Gastrocnemius medialis (tissue), 4 donors: ENCODE measurements around the gene ADAM22. TPM values are rescaled to one million over a fixed set of nuclear protein-coding genes. Genes with fewer than 3 reads are reported as not detected.

Source experiments
- ATAC-seq, 2 donors: fragments of 150-250 bp; one replicate each; pipeline ENCODE4 v1.9.1; 2016
- DNase-seq, 2 donors: peaks; one replicate each; pipeline ENCODE4 v3.0.0-alpha.2; 2019
- H3K27ac ChIP-seq, 4 donors: fragments of 200-600 bp; sonication (generic); 1 replicate in 1 of 4; 2 replicates in 3 of 4; pipeline ENCODE4 v1.5.1; 2016 to 2018; ENCODE audit warnings: mild to moderate bottlenecking in 2 of 4, moderate library complexity in 1 of 4
- H3K27me3 ChIP-seq, 3 donors: fragments of 200-600 bp; sonication (generic) in 2 of 3; 1 replicate in 1 of 3; 2 replicates in 2 of 3; pipeline versions ENCODE4 v1.5.1 to v1.6.0; 2016 to 2019; ENCODE audit warnings: mild to moderate bottlenecking in 1 of 3, moderate library complexity in 1 of 3
- H3K36me3 ChIP-seq, 2 donors: fragments of 200-600 bp; sonication (generic) in 1 of 2; one replicate each; pipeline ENCODE4 v1.5.1; 2017 to 2018
- H3K4me1 ChIP-seq, 2 donors: fragments of 200-600 bp; sonication (generic) in 1 of 2; one replicate each; pipeline ENCODE4 v1.5.1; 2016 to 2017; ENCODE audit warnings: mild to moderate bottlenecking in 2 of 2
- H3K4me3 ChIP-seq, 4 donors: fragments of 200-600 bp; sonication (generic) in 3 of 4; 1 replicate in 1 of 4; 2 replicates in 3 of 4; pipeline ENCODE4 v1.5.1; 2016 to 2019; ENCODE audit warnings: mild to moderate bottlenecking in 2 of 4
- H3K9me3 ChIP-seq, 3 donors: fragments of 200-600 bp; sonication (generic) in 2 of 3; 1 replicate in 1 of 3; 2 replicates in 2 of 3; pipeline ENCODE4 v1.5.1; 2016 to 2019
- POLR2A ChIP-seq, 2 donors: fragments of 450-650 bp; IDR thresholded peaks; one replicate each; pipeline ENCODE4 v1.6.1; 2017; ENCODE audit warnings: antibody characterized with exemption in 2 of 2, mild to moderate bottlenecking in 2 of 2, moderate library complexity in 2 of 2
- in situ Hi-C, 4 donors: fragments of 200-750 bp; cut with MboI; loops; one replicate each; pipeline versions ENCODE4 v1.15.0 to v1.8.0; 2017; ENCODE audit warnings: low sequenced_read_pairs in 4 of 4
- intact Hi-C: fragments of 100-400 bp; cut with DNase I; formaldehyde crosslinking; loops from one replicate; pipeline ENCODE4 v1.15.1; 2023; ENCODE audit warnings: low total_unique reads
- total RNA-seq, 4 donors: library from RNA; depleted of rRNA; stranded (reverse); fragments of >200 nt; gene quantifications; one replicate each; pipeline versions ENCODE4 v1.1.0 to v1.2.3, GENCODE V29; 2016
- TF ChIP-seq, protein P1 (sequence below), 5 experiments: fragments of 450-650 bp in 3 of 5; fragments of 200-600 bp in 2 of 5; sonication (generic) in 2 of 5; IDR thresholded peaks in 4 of 5; conservative IDR thresholded peaks in 1 of 5; 1 replicate in 4 of 5; 2 replicates in 1 of 5; pipeline ENCODE4 v1.5.1; 2016 to 2019; ENCODE audit warnings: antibody characterized with exemption in 5 of 5, mild to moderate bottlenecking in 3 of 5, moderate library complexity in 3 of 5

ADAM22 gene
- total RNA-seq, 4 donors from 2014 or later, result 0.07 to 0.31 (median 0.14) TPM

DNA sequence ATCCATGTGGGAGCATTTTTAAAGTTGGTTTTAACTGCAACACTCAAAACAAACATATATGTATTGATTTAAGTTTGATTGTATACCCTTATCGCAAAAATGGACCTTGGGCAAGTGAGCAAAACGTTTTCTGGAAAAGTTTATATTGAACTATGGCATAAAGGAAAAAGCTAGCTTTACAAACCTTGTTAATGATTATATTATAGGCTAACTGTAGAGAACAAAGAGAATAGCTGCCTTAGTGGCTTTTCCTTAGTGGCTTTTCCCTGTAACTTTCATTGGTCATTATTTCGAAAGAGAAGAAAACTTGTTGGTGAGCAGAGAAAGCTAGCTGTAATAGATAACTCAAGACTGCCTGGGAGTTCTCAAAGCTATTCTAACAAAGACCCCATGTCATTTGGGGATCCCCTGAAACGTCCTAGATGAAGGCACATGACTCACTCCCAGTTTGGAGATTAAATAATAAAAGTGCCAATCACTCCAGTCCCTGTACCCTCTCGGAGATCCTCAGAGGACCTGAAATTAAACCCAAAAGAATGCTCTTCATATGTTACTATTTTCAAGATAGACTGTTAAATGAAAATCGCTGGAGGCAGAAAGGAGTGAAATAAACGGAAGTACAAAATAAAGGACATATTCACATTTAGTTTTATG is 193.7 kb downstream of the ADAM22 start:
- Histone ChIP-seq H3K4me3 (no peak overlapping the region), H3K9me3 (no peaks in the 10 kb centered on the region), H3K36me3 (no peaks in the 10 kb centered on the region), H3K27ac (no peak overlapping the region), H3K27me3 (no peaks in the 10 kb centered on the region), H3K4me1 (no peaks in the 10 kb centered on the region)
- intact Hi-C loops (no loop called here), in situ Hi-C loops (no loop called here)
- no peak for ATAC-seq
- TF ChIP-seq, protein P1, sequence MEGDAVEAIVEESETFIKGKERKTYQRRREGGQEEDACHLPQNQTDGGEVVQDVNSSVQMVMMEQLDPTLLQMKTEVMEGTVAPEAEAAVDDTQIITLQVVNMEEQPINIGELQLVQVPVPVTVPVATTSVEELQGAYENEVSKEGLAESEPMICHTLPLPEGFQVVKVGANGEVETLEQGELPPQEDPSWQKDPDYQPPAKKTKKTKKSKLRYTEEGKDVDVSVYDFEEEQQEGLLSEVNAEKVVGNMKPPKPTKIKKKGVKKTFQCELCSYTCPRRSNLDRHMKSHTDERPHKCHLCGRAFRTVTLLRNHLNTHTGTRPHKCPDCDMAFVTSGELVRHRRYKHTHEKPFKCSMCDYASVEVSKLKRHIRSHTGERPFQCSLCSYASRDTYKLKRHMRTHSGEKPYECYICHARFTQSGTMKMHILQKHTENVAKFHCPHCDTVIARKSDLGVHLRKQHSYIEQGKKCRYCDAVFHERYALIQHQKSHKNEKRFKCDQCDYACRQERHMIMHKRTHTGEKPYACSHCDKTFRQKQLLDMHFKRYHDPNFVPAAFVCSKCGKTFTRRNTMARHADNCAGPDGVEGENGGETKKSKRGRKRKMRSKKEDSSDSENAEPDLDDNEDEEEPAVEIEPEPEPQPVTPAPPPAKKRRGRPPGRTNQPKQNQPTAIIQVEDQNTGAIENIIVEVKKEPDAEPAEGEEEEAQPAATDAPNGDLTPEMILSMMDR (IDR thresholded peaks at IDR 0.05 in 4 of 5, conservative IDR thresholded peaks at IDR 0.05 in 1 of 5), result no peak
- TF ChIP-seq POLR2A (IDR thresholded peaks at IDR 0.05), result no peak
- no peak for DNase-seq

DNA sequence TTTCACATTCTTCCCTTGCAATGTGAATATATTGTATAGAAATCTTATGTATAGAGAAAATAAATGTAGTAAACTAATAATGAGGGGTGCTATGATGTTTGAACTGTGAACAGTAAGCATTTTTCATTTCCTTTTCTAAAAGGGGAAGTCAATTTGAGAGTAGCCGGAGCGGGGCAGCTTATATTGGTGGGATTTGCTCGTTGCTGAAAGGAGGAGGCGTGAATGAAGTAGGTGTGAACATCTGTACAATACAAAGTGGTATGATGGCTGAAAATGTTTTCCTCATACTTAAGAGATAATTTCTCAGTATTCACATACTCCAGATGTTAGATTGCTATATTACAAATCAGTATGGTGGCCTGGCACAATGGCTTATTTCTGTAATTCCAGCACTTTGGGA is 198.7 kb downstream of the ADAM22 start:
- Histone ChIP-seq H3K27me3 (no peaks in the 10 kb centered on the region), H3K27ac (no peak overlapping the region), H3K4me3 (no peak overlapping the region), H3K9me3 (no peaks in the 10 kb centered on the region), H3K36me3 (no peaks in the 10 kb centered on the region), H3K4me1 (no peaks in the 10 kb centered on the region)
- ATAC-seq (no peak), DNase-seq (no peak)
- in situ Hi-C loops (no loop called here), intact Hi-C loops (no loop called here)
- TF ChIP-seq, protein P1 (IDR thresholded peaks at IDR 0.05 in 4 of 5, conservative IDR thresholded peaks at IDR 0.05 in 1 of 5), result no peak
- no peak for TF ChIP-seq POLR2A (IDR thresholded peaks at IDR 0.05)

DNA sequence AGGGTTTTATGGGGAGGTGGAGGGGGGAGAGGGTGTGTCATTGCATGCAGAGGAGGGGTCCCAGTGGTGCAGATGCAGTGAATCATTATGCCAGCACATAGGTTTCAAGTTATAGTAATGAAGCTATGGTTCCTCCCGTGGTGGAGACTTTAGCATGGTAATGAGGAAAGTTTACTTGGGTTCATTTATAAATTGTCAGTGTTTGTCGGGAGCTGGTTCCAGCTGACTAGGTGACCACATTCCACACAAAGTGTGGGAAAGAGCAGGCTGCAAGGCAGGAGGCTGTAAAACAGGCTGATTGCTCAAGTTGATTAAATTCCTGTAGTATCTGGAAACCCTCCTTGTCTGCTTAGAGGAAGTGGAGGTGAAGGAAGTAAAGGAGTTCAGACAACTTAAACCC is 206.9 kb downstream of the ADAM22 start:
- ATAC-seq (no peak), DNase-seq (no peak)
- TF ChIP-seq POLR2A (IDR thresholded peaks at IDR 0.05), result no peak
- TF ChIP-seq, protein P1 (IDR thresholded peaks at IDR 0.05 in 4 of 5, conservative IDR thresholded peaks at IDR 0.05 in 1 of 5), result no peak
- no peaks in the 10 kb centered on the region for H3K27me3 ChIP-seq
- H3K27ac ChIP-seq, result no peak overlapping the region
- no peaks in the 10 kb centered on the region for H3K9me3 ChIP-seq
- in situ Hi-C loops (no loop called here), intact Hi-C loops (no loop called here)
- H3K4me1 ChIP-seq, result no peaks in the 10 kb centered on the region
- no peaks in the 10 kb centered on the region for H3K36me3 ChIP-seq
- no peak overlapping the region for H3K4me3 ChIP-seq

DNA sequence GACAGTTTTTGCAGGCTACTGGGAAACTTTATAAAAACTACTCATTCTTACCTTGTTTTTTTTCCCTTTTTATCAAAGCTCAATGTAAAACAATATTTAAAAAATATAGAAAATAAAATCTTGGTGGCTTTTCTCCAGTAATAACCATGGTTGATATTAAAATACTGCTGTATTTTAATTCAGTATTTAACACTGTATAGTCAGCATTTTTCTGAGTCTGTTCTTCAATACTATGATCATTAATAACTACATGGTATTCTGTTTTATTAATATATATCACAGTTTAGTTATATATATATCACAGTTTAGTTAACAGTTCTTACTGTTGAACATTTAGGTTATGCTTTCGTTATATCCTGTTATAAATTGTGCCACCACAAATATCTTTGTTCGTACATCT is 207.4 kb downstream of the ADAM22 start:
- Histone ChIP-seq H3K27ac (no peak overlapping the region), H3K9me3 (no peaks in the 10 kb centered on the region), H3K36me3 (no peaks in the 10 kb centered on the region), H3K4me1 (no peaks in the 10 kb centered on the region), H3K27me3 (no peaks in the 10 kb centered on the region), H3K4me3 (no peak overlapping the region)
- DNase-seq (no peak), ATAC-seq (no peak)
- in situ Hi-C loops, result no loop called here
- TF ChIP-seq, protein P1 (IDR thresholded peaks at IDR 0.05 in 4 of 5, conservative IDR thresholded peaks at IDR 0.05 in 1 of 5), result no peak
- no peak for TF ChIP-seq POLR2A (IDR thresholded peaks at IDR 0.05)
- intact Hi-C loops, result no loop called here

DNA sequence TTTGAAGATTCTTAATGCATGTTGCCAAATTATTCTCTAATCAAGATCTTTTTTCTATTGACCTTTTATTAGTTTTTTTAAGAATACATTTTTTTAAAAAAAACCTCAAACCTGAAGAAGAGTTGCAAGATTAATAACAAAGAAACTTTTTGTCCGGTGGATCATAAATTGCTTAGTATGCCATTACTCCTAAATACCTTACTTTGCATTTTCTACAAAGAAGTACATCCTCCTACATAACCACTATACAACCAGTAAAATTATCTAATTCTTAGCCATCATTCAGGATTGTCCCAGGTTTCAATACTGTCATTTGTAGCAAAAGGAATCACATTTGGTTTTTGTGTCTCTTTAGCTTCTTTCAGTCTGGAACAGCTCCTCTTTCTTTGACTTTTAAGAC is 207.9 kb downstream of the ADAM22 start:
- TF ChIP-seq, protein P1 (IDR thresholded peaks at IDR 0.05 in 4 of 5, conservative IDR thresholded peaks at IDR 0.05 in 1 of 5), result no peak
- TF ChIP-seq POLR2A (IDR thresholded peaks at IDR 0.05), result no peak
- ATAC-seq (no peak), DNase-seq (no peak)
- Histone ChIP-seq H3K9me3 (no peaks in the 10 kb centered on the region), H3K27ac (no peak overlapping the region), H3K27me3 (no peaks in the 10 kb centered on the region), H3K4me1 (no peaks in the 10 kb centered on the region), H3K4me3 (no peak overlapping the region), H3K36me3 (no peaks in the 10 kb centered on the region)
- intact Hi-C loops (no loop called here), in situ Hi-C loops (no loop called here)
